HEK293 (cell line): ENCODE results near the gene LHFPL3.

Experiments used
- CTCF ChIP-seq: fragments of 450-650 bp; formaldehyde crosslinking; IDR thresholded peaks from 2 replicates; pipeline ENCODE4 v1.5.1; 2016; ENCODE audit warnings: missing biosample characterization, missing genetic modification characterization
- INSM2 ChIP-seq: fragments of 450-650 bp; formaldehyde crosslinking; IDR thresholded peaks from 2 replicates; pipeline ENCODE4 v1.5.1; 2016; ENCODE audit warnings: missing biosample characterization, missing genetic modification characterization
- PBX3 ChIP-seq: sonication (generic); formaldehyde crosslinking; IDR thresholded peaks from 2 replicates; pipeline ENCODE4 v1.8.1; 2022; ENCODE audit warnings: mild to moderate bottlenecking, moderate library complexity, missing genetic modification reagents
- RBAK ChIP-seq: fragments of 450-650 bp; formaldehyde crosslinking; IDR thresholded peaks from 2 replicates; pipeline ENCODE4 v1.5.1; 2016; ENCODE audit warnings: missing biosample characterization, missing genetic modification characterization
- SALL2 ChIP-seq: fragments of 450-650 bp; formaldehyde crosslinking; IDR thresholded peaks from 2 replicates; pipeline ENCODE4 v1.5.0; 2017; ENCODE audit warnings: missing biosample characterization, mild to moderate bottlenecking, missing genetic modification characterization, borderline replicate concordance
- ZBTB11 ChIP-seq: fragments of 450-650 bp; formaldehyde crosslinking; conservative IDR thresholded peaks from 2 replicates; pipeline ENCODE4 v1.5.1; 2016; ENCODE audit warnings: low read depth, missing biosample characterization, missing genetic modification characterization
- ZNF148 ChIP-seq: fragments of 450-650 bp; formaldehyde crosslinking; IDR thresholded peaks from 2 replicates; pipeline ENCODE4 v1.5.0; 2017; ENCODE audit warnings: missing biosample characterization, missing genetic modification characterization, borderline replicate concordance
- ZNF24 ChIP-seq: fragments of 450-650 bp; formaldehyde crosslinking; IDR thresholded peaks from 2 replicates; pipeline ENCODE4 v1.5.1; 2016; ENCODE audit warnings: missing biosample characterization, missing genetic modification characterization
- ZNF292 ChIP-seq: fragments of 450-650 bp; formaldehyde crosslinking; IDR thresholded peaks from 2 replicates; pipeline ENCODE4 v1.5.1; 2016; ENCODE audit warnings: low read depth, missing biosample characterization, missing genetic modification characterization, borderline replicate concordance
- ZNF302 ChIP-seq: fragments of 450-650 bp; formaldehyde crosslinking; IDR thresholded peaks from 2 replicates; pipeline ENCODE4 v1.5.1; 2016; ENCODE audit warnings: missing biosample characterization, missing genetic modification characterization, low read depth
- ZNF354C ChIP-seq: fragments of 450-650 bp; formaldehyde crosslinking; IDR thresholded peaks from 2 replicates; pipeline ENCODE4 v1.5.1; 2016; ENCODE audit warnings: missing biosample characterization, missing genetic modification characterization, low read depth, borderline replicate concordance
- ZNF362 ChIP-seq: fragments of 450-650 bp; formaldehyde crosslinking; IDR thresholded peaks from 2 replicates; pipeline ENCODE4 v1.5.1; 2016; ENCODE audit warnings: missing biosample characterization, missing genetic modification characterization

GRCh38 chr7:104367926-104368325 is 39.5 kb downstream of the LHFPL3 start:
- TF ChIP-seq PBX3 (CRISPR knock-in tag) (no peak), ZNF354C (tag by site-specific recombination) (no peak), RBAK (no peak), ZNF362 (tag by site-specific recombination) (no peak), SALL2 (no peak), INSM2 (tag by site-specific recombination) (no peak), CTCF (no peak), ZNF24 (no peak), ZNF148 (tag by site-specific recombination) (no peak), ZNF302 (no peak), ZBTB11 (tag by site-specific recombination) (no peak), ZNF292 (tag by site-specific recombination) (no peak)
